ENCODE results near the gene GALNTL6. TPM values are rescaled to one million over a fixed set of nuclear protein-coding genes. Genes with fewer than 3 reads are reported as not detected.

Gene GALNTL6
- total RNA-seq, 2 experiments from 2014 or later, result not detected

DNA sequence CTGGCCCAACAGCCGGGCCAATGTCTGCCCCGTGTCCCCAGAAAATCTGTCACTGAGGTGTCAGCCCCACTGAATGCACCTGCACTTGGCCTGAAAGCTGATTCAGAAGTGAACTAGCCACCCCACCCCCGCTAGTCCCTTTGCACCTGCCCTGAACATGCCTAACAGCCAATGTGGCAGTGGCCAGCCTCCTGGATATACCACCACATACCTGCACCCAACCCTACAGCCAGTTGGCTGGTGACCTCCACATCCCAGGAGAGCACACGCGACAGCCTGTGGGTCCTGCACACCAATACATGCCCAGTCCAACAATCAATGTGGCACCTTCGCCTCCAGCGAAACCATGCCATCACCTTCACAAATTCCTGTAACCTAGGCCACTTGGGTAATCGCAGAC lies 116.7 kb downstream of the GALNTL6 start:
- Mint-ChIP-seq H3K36me3 (no peaks in the 10 kb centered on the region), H3K9me3 (no peaks in the 10 kb centered on the region), H3K27ac (no peak overlapping the region), H3K27me3 (no peaks in the 10 kb centered on the region), H3K4me3 (no peak overlapping the region), H3K4me1 (no peaks in the 10 kb centered on the region)
- no peak for DNase-seq

DNA sequence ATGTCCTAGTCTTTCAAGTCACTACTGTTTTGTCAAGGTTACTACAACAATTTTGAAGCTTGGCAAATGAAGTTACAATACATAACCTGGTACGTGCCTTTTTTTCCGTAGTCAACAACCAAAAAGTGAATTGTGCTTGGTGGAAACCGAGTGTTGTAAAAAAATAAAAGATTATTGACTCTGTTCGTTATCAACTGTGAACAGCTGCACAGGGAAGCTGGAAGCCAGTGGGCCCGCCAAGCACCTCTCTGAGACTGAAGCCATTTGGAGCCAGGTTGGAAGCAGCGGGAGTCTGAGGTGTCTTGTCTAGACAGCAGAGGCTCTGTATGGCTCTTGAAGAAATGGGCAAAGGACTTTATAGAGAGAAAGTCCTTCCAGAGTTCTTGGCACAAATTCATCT lies 119.0 kb downstream of the GALNTL6 start:
- DNase-seq, result no peak
- Mint-ChIP-seq H3K4me3 (no peak overlapping the region), H3K36me3 (no peaks in the 10 kb centered on the region), H3K9me3 (no peaks in the 10 kb centered on the region), H3K4me1 (no peaks in the 10 kb centered on the region), H3K27ac (no peak overlapping the region), H3K27me3 (no peaks in the 10 kb centered on the region)

DNA sequence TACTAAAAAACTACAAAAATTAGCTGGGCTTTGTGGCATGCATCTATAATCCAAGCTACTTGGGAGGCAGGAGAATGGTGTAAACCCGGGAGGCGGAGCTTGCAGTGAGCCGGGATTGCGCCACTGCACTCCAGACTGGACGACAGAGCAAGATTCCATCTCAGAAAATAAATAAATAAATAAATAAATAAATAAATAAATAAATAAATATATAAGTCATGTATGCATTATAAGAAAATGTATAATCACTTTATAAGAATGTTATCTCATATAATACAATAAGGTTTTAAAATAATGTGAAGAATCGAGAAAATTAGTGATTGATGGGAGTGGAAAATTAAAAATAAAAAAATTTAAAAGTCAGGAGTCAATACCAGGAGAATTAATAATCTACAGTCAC lies 127.5 kb downstream of the GALNTL6 start:
- Mint-ChIP-seq H3K27me3 (no peaks in the 10 kb centered on the region), H3K36me3 (no peaks in the 10 kb centered on the region), H3K9me3 (no peaks in the 10 kb centered on the region), H3K27ac (no peak overlapping the region), H3K4me3 (no peak overlapping the region), H3K4me1 (no peaks in the 10 kb centered on the region)
- no peak for DNase-seq

DNA sequence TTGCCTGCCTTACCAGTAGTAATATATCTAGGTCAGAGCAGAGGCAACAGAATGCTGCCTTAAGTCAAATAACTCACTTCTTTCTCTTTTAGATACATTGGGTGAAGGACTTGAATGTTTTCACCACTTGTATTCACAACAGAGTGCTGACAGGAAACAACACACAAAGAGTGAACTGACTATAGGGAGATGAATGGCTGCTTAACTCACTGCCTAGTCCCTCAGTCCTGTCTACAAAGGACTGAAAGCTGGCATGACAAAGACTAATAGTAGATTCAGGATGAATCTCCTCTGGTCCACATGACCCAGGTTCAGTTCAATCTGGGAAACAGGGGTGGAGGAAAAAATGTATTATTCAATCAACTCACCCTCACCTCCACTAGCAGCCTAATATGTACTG lies 134.2 kb downstream of the GALNTL6 start:
- Mint-ChIP-seq H3K9me3 (peaks cover 2% of the 10 kb centered on the region), H3K27me3 (no peaks in the 10 kb centered on the region), H3K4me1 (no peaks in the 10 kb centered on the region), H3K27ac (no peak overlapping the region), H3K36me3 (no peaks in the 10 kb centered on the region), H3K4me3 (no peak overlapping the region)
- no peak for DNase-seq

DNA sequence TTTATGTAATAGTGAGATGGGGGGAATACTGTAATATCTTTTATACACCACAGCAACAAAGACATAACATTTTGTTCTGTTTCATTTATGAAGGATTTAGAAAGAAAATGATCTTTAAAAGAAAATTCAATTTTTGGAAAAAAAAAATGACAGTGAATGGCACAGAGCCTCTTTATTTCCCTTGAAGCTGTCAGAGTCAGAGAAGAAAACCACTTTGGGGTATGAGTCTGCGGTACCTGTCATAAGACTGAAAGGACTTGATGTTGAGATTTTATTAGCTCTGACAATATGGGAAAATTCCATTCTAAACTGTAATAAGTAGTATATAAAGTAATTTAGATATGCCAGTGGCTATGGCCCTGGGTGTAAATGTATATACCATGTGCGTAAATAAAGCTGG lies 134.8 kb downstream of the GALNTL6 start:
- DNase-seq, result no peak
- Mint-ChIP-seq H3K36me3 (no peaks in the 10 kb centered on the region), H3K27ac (no peak overlapping the region), H3K27me3 (no peaks in the 10 kb centered on the region), H3K4me1 (no peaks in the 10 kb centered on the region), H3K9me3 (peaks cover 2% of the 10 kb centered on the region), H3K4me3 (no peak overlapping the region)

DNA sequence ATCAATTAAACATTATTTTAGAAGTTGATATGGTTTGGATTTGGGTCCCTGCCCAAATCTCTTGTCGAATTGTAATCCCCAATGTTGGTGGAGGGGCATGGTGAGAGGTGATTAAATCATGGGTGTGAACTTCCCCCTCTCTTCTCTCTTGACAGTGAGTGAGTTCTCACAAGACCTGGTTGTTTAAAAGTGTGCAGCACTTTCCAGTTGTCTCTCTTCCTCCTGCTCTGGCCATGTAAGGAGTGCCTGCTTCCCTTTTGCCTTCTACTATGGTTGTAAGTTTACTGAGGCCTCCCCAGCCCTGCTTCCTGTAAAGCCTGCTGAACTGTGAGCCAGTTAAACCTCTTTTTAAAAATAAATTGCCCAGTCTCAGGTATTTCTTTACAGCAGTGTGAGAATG lies 141.4 kb downstream of the GALNTL6 start:
- Mint-ChIP-seq H3K36me3 (no peaks in the 10 kb centered on the region), H3K9me3 (no peaks in the 10 kb centered on the region), H3K4me3 (no peak overlapping the region), H3K27ac (no peak overlapping the region), H3K27me3 (no peaks in the 10 kb centered on the region), H3K4me1 (no peaks in the 10 kb centered on the region)
- no peak for DNase-seq

DNA sequence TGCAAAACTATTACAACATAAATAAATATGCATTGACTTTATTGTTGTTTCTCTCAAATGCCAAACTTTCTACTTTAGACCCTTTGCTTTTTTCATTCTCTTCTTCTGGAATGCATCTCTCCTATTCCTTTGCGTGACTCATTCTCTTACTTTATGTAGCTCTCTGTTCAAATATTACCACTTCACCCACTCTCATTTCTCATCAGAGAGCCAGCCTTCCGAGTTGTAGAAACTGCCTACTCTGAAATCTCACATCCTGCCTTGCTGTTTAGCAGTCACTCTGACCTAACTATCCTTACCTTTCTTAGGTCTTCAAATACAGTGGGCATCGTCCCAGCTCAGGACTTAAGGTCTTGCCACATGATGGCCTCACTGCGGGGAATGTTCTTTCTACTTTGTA lies 143.5 kb downstream of the GALNTL6 start:
- no peaks in the 10 kb centered on the region for H3K9me3 Mint-ChIP-seq
- H3K36me3 Mint-ChIP-seq, result no peaks in the 10 kb centered on the region
- no peak overlapping the region for H3K27ac Mint-ChIP-seq
- DNase-seq, result no peak
- no peaks in the 10 kb centered on the region for H3K4me1 Mint-ChIP-seq
- H3K4me3 Mint-ChIP-seq, result no peak overlapping the region
- H3K27me3 Mint-ChIP-seq, result no peaks in the 10 kb centered on the region

DNA sequence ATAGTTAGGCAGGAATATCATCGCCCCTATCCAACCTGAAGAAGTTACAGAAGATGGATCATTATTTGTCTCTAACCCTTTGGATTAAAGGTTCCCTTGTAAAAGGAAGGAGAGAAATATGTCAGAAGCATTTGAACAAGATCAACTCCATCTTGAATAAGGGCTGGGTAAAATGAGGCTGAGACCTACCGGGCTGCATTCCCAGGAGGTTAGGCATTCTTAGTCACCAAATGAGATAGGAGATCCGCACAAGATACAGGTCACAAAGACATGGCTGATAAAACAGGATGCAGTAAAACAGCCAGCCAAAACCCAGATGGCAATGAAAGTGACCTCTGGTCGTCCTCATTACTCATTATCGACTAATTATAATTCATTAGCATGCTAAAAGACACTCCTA lies 148.9 kb downstream of the GALNTL6 start:
- Mint-ChIP-seq H3K27ac (no peak overlapping the region), H3K4me1 (no peaks in the 10 kb centered on the region), H3K27me3 (no peaks in the 10 kb centered on the region), H3K4me3 (no peak overlapping the region), H3K36me3 (no peaks in the 10 kb centered on the region), H3K9me3 (peaks cover 2% of the 10 kb centered on the region)
- no peak for DNase-seq

DNA sequence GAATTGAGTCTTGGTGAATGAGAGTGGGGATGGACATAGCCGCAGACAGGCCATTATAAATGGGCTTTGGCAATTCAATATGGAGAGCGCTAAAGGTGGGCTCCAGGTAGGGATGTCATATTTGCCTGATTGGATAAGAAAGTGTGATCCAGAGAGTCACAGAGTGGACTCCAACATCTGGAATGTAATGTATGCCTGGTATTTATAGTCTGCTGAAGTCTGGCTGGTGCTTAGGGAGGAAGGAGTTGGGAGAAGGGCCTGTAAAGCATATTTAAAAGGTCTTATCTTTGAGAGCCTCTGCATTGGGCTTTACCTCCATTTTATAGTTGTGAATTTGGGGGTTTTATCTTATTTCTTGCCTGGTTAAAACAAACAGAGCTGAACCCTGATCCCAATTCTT lies 153.2 kb downstream of the GALNTL6 start:
- H3K4me3 Mint-ChIP-seq, result no peak overlapping the region
- no peak overlapping the region for H3K27ac Mint-ChIP-seq
- no peak for DNase-seq
- peaks cover 2% of the 10 kb centered on the region for H3K9me3 Mint-ChIP-seq
- no peaks in the 10 kb centered on the region for H3K4me1 Mint-ChIP-seq
- no peaks in the 10 kb centered on the region for H3K27me3 Mint-ChIP-seq
- no peaks in the 10 kb centered on the region for H3K36me3 Mint-ChIP-seq

DNA sequence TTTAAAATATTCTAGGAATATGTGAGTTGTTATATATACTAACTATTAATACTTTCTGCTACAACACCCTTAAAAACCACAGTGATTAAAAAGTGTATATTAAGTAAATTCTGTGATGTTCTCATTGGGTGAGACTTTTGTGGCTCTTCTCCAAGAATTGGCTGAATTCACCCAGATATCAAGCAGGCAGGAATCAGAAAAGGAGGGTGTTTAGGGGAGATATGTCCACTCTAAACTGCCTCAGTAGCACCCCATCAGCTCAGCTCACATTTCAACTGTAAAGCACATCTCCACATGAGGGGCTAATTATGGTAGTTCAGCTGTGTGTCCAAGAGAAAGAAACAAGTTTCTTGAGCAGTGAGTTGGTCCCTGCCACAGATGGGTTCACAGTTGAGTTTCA lies 165.0 kb downstream of the GALNTL6 start:
- Mint-ChIP-seq H3K36me3 (no peaks in the 10 kb centered on the region), H3K4me3 (no peak overlapping the region), H3K27ac (no peak overlapping the region), H3K4me1 (no peaks in the 10 kb centered on the region), H3K27me3 (no peaks in the 10 kb centered on the region), H3K9me3 (no peaks in the 10 kb centered on the region)
- no peak for DNase-seq

DNA sequence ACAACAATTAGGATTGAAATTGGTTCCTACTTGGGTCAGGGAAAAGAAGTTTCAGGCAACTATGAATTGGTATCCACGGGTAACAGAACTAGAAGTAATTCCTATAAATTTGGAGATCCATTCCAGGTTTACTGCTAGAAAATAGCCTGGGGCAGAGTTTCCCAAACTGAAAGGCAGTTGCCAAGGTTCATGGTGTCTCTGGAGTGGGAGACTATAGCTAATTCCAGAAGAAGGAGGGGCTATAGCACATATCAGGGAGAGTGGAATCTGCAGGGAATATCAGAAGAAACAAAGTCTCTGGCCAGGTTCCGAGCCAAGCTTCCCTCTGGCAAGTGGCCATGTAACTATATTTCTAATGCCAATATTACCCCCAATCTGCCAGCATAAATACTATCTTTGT lies 166.3 kb downstream of the GALNTL6 start:
- Mint-ChIP-seq H3K9me3 (no peaks in the 10 kb centered on the region), H3K27me3 (no peaks in the 10 kb centered on the region), H3K27ac (no peak overlapping the region), H3K4me1 (no peaks in the 10 kb centered on the region), H3K36me3 (no peaks in the 10 kb centered on the region), H3K4me3 (no peak overlapping the region)
- no peak for DNase-seq

DNA sequence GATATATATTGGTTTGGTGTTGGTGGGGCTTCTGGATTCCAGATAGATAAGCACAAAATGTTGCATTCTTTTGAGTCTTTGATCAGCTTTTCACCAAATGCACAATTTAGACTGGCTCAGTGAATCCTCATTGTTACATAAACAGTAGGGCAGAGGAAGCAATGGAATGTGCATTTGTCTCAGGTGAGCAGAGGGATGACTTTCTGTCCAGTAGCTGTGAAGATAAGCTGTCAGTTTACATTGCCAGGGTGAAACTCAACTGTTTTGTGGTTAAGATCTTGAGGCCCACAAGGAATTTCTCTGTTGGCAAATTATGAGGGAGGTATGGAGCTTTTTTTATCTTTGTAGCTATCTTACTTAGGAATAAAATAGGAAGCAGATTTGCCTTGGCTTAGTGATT lies 168.0 kb downstream of the GALNTL6 start:
- Mint-ChIP-seq H3K4me3 (no peak overlapping the region), H3K9me3 (no peaks in the 10 kb centered on the region), H3K36me3 (no peaks in the 10 kb centered on the region), H3K27ac (no peak overlapping the region), H3K27me3 (no peaks in the 10 kb centered on the region), H3K4me1 (no peaks in the 10 kb centered on the region)
- no peak for DNase-seq

DNA sequence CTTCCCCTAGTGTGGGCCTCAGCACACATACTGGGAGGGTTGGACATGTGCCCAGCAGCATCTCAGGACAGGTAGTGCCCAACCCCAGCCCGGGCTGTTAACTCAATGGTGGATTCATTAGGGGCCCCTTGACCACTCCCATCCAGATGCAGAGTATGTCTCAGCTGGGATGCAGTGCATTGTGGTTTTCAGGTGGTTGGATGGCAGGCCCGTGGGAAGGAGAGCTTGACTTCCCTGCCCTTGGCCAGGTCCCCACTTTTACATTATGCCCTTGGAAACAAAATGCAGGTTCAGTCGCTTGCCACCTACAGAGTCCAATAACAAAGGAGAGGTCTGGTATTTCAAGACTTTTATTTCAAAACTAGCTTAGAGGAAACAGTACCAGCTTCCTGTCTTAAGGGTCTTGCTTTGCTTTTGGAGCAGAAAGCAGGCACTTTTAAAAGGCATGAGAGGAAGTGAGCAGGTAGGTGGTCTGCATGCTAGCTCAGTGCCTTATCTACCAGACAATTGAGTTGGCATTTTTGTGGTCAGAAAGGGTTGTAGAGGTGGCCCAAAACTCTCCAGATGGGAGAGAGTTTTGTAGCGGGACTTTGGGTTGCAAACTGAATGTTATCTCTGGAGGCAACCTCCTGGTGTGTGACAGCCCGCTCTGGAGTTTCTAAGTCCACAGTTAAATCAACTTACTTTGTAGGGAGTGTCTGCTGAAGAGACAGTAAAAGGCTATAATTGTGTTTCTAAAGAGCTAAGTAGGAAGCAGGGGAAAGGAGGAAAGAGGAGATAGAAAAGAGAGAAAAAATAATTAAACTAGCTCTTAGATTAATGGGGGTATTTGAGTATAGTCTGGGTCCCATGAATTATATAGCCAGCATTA lies 171.0 kb downstream of the GALNTL6 start:
- Mint-ChIP-seq H3K4me1 (no peaks in the 10 kb centered on the region), H3K36me3 (no peaks in the 10 kb centered on the region), H3K4me3 (no peak overlapping the region)

DNA sequence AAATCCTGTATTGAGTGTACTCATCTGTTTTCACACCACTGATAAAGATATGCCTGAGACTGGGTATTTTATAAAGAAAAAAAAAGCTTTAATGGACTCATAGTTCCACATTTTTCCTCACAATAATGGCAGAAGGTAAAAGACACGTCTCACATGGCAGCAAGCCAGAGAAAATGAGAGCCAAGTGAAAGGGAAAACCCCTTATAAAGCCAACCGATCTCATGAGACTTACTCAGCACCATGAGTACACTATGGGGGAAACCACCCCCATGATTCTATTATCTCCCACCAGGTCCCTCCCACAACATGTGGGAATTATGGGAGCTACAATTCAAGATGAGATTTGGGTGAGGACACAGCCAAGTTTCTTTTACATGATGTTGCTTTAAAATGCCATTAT lies 171.9 kb downstream of the GALNTL6 start:
- H3K36me3 Mint-ChIP-seq, result no peaks in the 10 kb centered on the region
- no peaks in the 10 kb centered on the region for H3K27me3 Mint-ChIP-seq
- H3K4me1 Mint-ChIP-seq, result no peaks in the 10 kb centered on the region
- no peak overlapping the region for H3K27ac Mint-ChIP-seq
- DNase-seq, result no peak
- H3K9me3 Mint-ChIP-seq, result no peaks in the 10 kb centered on the region
- H3K4me3 Mint-ChIP-seq, result no peak overlapping the region

More for the DNA sequence above, 171.0 kb downstream of the GALNTL6 start:
- Mint-ChIP-seq H3K27ac (no peak overlapping the region), H3K27me3 (no peaks in the 10 kb centered on the region), H3K9me3 (no peaks in the 10 kb centered on the region)
- DNase-seq, result no peak

DNA sequence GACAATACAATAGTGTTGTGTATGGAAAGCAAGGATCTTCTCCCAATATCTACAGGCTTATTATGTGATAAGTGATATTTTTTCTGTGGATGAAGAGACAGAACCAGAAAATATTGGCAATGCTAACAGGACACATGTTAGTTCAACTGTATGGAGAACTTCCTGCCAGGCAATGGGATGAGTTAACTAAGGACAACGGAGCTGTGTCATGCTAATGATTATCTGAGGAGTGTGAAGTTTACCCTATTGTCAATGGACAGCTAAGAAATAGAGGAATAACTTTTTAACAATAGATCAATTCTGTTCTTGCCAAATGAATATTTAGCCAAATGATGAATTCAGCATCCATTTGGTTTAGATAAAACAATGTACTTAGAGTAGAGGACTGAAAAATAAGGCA lies 180.0 kb downstream of the GALNTL6 start:
- Mint-ChIP-seq H3K27ac (no peak overlapping the region), H3K27me3 (no peaks in the 10 kb centered on the region), H3K4me1 (no peaks in the 10 kb centered on the region), H3K9me3 (no peaks in the 10 kb centered on the region), H3K36me3 (no peaks in the 10 kb centered on the region), H3K4me3 (no peak overlapping the region)
- DNase-seq, result no peak

DNA sequence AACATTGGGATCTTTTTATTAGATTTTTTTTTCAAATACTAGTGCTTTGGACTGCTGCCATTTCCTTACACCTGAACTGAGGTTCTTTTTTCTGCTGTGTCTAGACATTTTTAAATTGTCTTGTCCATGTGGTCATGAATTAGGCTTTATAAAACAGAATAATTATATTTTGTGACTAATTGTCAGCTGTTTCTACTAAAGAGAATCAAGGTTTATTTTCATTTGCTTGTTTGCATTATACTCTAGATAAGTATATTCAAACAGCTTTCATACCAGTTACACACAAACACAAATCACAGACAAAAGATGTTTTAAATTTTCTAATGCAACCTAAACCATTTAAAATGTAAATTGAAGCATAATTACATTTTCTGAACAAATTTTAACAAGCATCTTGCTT lies 194.7 kb downstream of the GALNTL6 start:
- H3K27me3 Mint-ChIP-seq, result no peaks in the 10 kb centered on the region
- no peak overlapping the region for H3K27ac Mint-ChIP-seq
- DNase-seq, result no peak
- H3K36me3 Mint-ChIP-seq, result no peaks in the 10 kb centered on the region
- no peaks in the 10 kb centered on the region for H3K4me1 Mint-ChIP-seq
- no peaks in the 10 kb centered on the region for H3K9me3 Mint-ChIP-seq
- no peak overlapping the region for H3K4me3 Mint-ChIP-seq
